Heart right ventricle (tissue), 16 donors: ENCODE results near the gene SLC31A1. TPM values are rescaled to one million over a fixed set of nuclear protein-coding genes. Genes with fewer than 3 reads are reported as not detected.

Experiments
- ATAC-seq, 8 donors: fragments of 200-7000 bp; cut with Tn5 transposase; one replicate each; pipeline ENCODE4 v1.9.1; 2020; ENCODE audit warnings: mild to moderate bottlenecking in 8 of 8, moderate library complexity in 8 of 8, moderate number of reproducible peaks in 1 of 8
- DNase-seq, 2 donors: peaks; one replicate each; pipeline ENCODE4 v3.0.0-alpha.2; 2020
- H3K27ac ChIP-seq, 10 donors: fragments of 200-600 bp; sonication (generic) in 2 of 10; one replicate each; pipeline versions ENCODE4 v1.5.0 to v1.8.0; 2020 to 2022; ENCODE audit warnings: mild to moderate bottlenecking in 3 of 10
- H3K27me3 ChIP-seq, 7 donors: fragments of 200-600 bp; one replicate each; pipeline ENCODE4 v1.8.0; 2021 to 2022; ENCODE audit warnings: mild to moderate bottlenecking in 2 of 7
- H3K36me3 ChIP-seq, 9 donors: fragments of 200-600 bp; sonication (generic) in 1 of 9; one replicate each; pipeline versions ENCODE4 v1.5.0 to v1.8.0; 2020 to 2022; ENCODE audit warnings: mild to moderate bottlenecking in 2 of 9
- H3K4me1 ChIP-seq, 9 donors: fragments of 200-600 bp; sonication (generic) in 1 of 9; one replicate each; pipeline versions ENCODE4 v1.5.0 to v1.8.0; 2020 to 2022; ENCODE audit warnings: mild to moderate bottlenecking in 4 of 9
- H3K4me3 ChIP-seq, 10 donors: fragments of 200-600 bp; sonication (generic) in 2 of 10; one replicate each; pipeline versions ENCODE4 v1.5.0 to v1.8.0; 2020 to 2022; ENCODE audit warnings: mild to moderate bottlenecking in 7 of 10, moderate library complexity in 2 of 10
- H3K9me3 ChIP-seq, 11 donors: fragments of 200-600 bp in 10 of 11; sonication (generic) in 2 of 11; one replicate each; pipeline versions ENCODE4 v1.5.0 to v1.8.0; 2013 to 2022; ENCODE audit warnings: mild to moderate bottlenecking in 2 of 11, control low read depth in 1 of 11, moderate library complexity in 1 of 11
- CTCF ChIP-seq, 9 donors: fragments of 200-600 bp; sonication (generic) in 2 of 9; IDR thresholded peaks; one replicate each; pipeline versions ENCODE4 v1.5.0 to v1.8.0; 2021 to 2022; ENCODE audit warnings: antibody characterized with exemption in 9 of 9, mild to moderate bottlenecking in 5 of 9, moderate library complexity in 1 of 9
- WGBS, 2 donors: extraction: QIAGEN DNeasy Blood & Tissue Kit; methylation state at CpG; one replicate each; pipeline ENCODE4 v1.1.7; 2013; ENCODE audit warnings: inconsistent platforms in 1 of 2; 5-methylcytosine and 5-hydroxymethylcytosine counted together
- intact Hi-C, 10 donors: fragments of 100-400 bp; cut with DNase I; formaldehyde crosslinking; loops; one replicate each; pipeline versions ENCODE4 v1.11.1 to v1.14.2; 2022
- polyA plus RNA-seq, 2 donors: library from polyadenylated mRNA; stranded (reverse); fragments of 200-250 nt; gene quantifications; one replicate each; pipeline ENCODE4 v1.2.3, GENCODE V29; 2013
- total RNA-seq, 10 donors: library from RNA; stranded (reverse); fragmentation: NEBNext Ultra II Directional in 3 of 10; extraction: Animal tissue kit (Norgen Biotek cat#: 25700) in 3 of 10; gene quantifications; one replicate each; pipeline versions ENCODE4 v1.2.1 to v1.2.4, GENCODE V29; 2021 to 2023
- donor health status: Arrhythmogenic right ventricular cardiomyopathy.
- donor health status: ischemic (EF 13 %, LVEDD 7.1; RV severe dilation, severe dysfunction).
- donor health status: healthy with polysubstance abuse.
- donor health status: DM: no; HTN: yes; CAD: no.
- donor health status: DM: no; HTN: no; CAD: no.
- donor health status: ischemic (EF 25% LVEDD 6.9; RV normal size, moderate dysfunction).
- donor health status: ischemic (EF 25% LVEDD 5.7; RV mildly dilated, moderate dysfunction).
- donor health status: healthy.
- donor health status: DM: yes; HTN: yes; CAD: no.
- donor health status: Ischemic cardiomyopathy.
- donor health status: ischemic (EF 35%, LVEDD 5.7; RV mildly dilated, moderate dysfunction).
- donor health status: nonischemic (EF 11% LVEDD 7.7; RV severe dilation, severe dysfunction).
- donor health status: DM: yes; HTN: yes; CAD: no.
- donor health status: PGD.
- donor health status: ischemic (EF 29% LVEDD 5.4; RV normal size, mild dysfunction).
- donor health status: nonischemic (EF 23%, LVEDD 6.1; RV moderate dilation, normal function).

SLC31A1 gene
- total and polyA plus RNA-seq, 12 donors, result 3.6 to 18.4 (median 10.9) TPM

GRCh38 chr9:113258282-113258681, 36.9 kb downstream of the SLC31A1 start:
- DNase-seq, result no peak
- Histone ChIP-seq H3K4me1 (no peaks in the 10 kb centered on the region), H3K36me3 (peaks cover 0 to 78% (median 20%) of the 10 kb centered on the region in 9 donors), H3K27ac (no peak overlapping the region), H3K9me3 (no peaks in the 10 kb centered on the region), H3K4me3 (no peak overlapping the region), H3K27me3 (no peaks in the 10 kb centered on the region)
- 52 to 53% methylated on average over 1 of the region's 1 CpG for WGBS, 2 donors
- no peak for ATAC-seq
- no peak for TF ChIP-seq CTCF (IDR thresholded peaks at IDR 0.05)
- intact Hi-C loops, result no loop called here

- H3K4me1 ChIP-seq, result no peaks in the 10 kb centered on the region
- no peak overlapping the region for H3K4me3 ChIP-seq
- no peaks in the 10 kb centered on the region for H3K27me3 ChIP-seq
- H3K27ac ChIP-seq, result no peak overlapping the region
- no peak for DNase-seq
- H3K36me3 ChIP-seq, result peaks cover 0 to 85% (median 20%) of the 10 kb centered on the region in 9 donors
- intact Hi-C loops, result no loop called here
- 83 to 90% methylated on average over 1 of the region's 1 CpG for WGBS, 2 donors
- TF ChIP-seq CTCF (IDR thresholded peaks at IDR 0.05), result no peak
- no peak for ATAC-seq
- H3K9me3 ChIP-seq, result no peaks in the 10 kb centered on the region
Measured at GRCh38 chr9:113261917-113262671, 40.8 kb downstream of the SLC31A1 start.

- Histone ChIP-seq H3K36me3 (peaks cover 0 to 85% (median 27%) of the 10 kb centered on the region in 9 donors), H3K27me3 (no peaks in the 10 kb centered on the region), H3K9me3 (no peaks in the 10 kb centered on the region), H3K4me1 (peaks cover 0 to 4% (median 0%) of the 10 kb centered on the region in 9 donors), H3K4me3 (no peak overlapping the region), H3K27ac (no peak overlapping the region)
- ATAC-seq, result no peak
- WGBS, 2 donors, result 87 to 92% methylated on average over 3 of the region's 3 CpGs
- TF ChIP-seq CTCF (IDR thresholded peaks at IDR 0.05), result no peak
- intact Hi-C loops, result no loop called here
- DNase-seq, result no peak
Measured at GRCh38 chr9:113266174-113266573, 44.8 kb downstream of the SLC31A1 start.

GRCh38 chr9:113267911-113268566, 46.7 kb downstream of the SLC31A1 start:
- Histone ChIP-seq H3K27ac (no peak overlapping the region), H3K4me3 (no peak overlapping the region), H3K4me1 (peaks cover 0 to 18% (median 5%) of the 10 kb centered on the region in 9 donors), H3K9me3 (no peaks in the 10 kb centered on the region), H3K27me3 (no peaks in the 10 kb centered on the region), H3K36me3 (peaks cover 0 to 85% (median 39%) of the 10 kb centered on the region in 9 donors)
- WGBS, 2 donors, result 88 to 89% methylated on average over 4 of the region's 4 CpGs
- no peak for ATAC-seq
- intact Hi-C loops, result no loop called here
- TF ChIP-seq CTCF (IDR thresholded peaks at IDR 0.05), result no peak
- no peak for DNase-seq
